ENCODE measurements around the gene WWOX. TPM values are rescaled to one million over a fixed set of nuclear protein-coding genes. Genes with fewer than 3 reads are reported as not detected.

The WWOX gene
- total and polyA plus RNA-seq, 2 donors: 15.4 to 23.9 TPM

- H3K4me3 ChIP-seq (ENCODE audit: low read length in 2 of 2): no peak overlapping the region
- H3K36me3 ChIP-seq (ENCODE audit: control insufficient read depth in 2 of 2, insufficient read depth in 2 of 2, low read length in 1 of 2): no peaks in the 10 kb centered on the region
- DNase-seq (ENCODE audit: low read depth in 6 of 9, low spot score in 9 of 9): no peak
- no peak overlapping the region for H3K27ac ChIP-seq (ENCODE audit: low read depth in 1 of 2, low read length in 1 of 2)
- H3K27me3 ChIP-seq (ENCODE audit: control insufficient read depth in 2 of 2, insufficient read depth in 1 of 2, low read length in 1 of 2): no peaks in the 10 kb centered on the region
- peaks cover 0 to 2% of the 10 kb centered on the region in 2 donors for H3K9me3 ChIP-seq (ENCODE audit: control insufficient read depth in 2 of 2, insufficient read depth in 1 of 2, low read length in 1 of 2)
- 97% methylated on average over 4 of the region's 4 CpGs for WGBS
- H3K4me1 ChIP-seq (ENCODE audit: control insufficient read depth in 2 of 2, insufficient read depth in 2 of 2, low read length in 2 of 2): no peaks in the 10 kb centered on the region
These were observed 926.7 kb downstream of the WWOX start for GRCh38 chr16:79026117-79026516.

GRCh38 chr16:79036541-79036940, 937.1 kb downstream of the WWOX start:
- H3K4me3 ChIP-seq (ENCODE audit: low read length in 2 of 2): no peak overlapping the region
- H3K27me3 ChIP-seq (ENCODE audit: control insufficient read depth in 2 of 2, insufficient read depth in 1 of 2, low read length in 1 of 2): no peaks in the 10 kb centered on the region
- no peak overlapping the region for H3K27ac ChIP-seq (ENCODE audit: low read depth in 1 of 2, low read length in 1 of 2)
- no peaks in the 10 kb centered on the region for H3K4me1 ChIP-seq (ENCODE audit: control insufficient read depth in 2 of 2, insufficient read depth in 2 of 2, low read length in 2 of 2)
- no peak for DNase-seq (ENCODE audit: low read depth in 6 of 9, low spot score in 9 of 9)
- no peaks in the 10 kb centered on the region for H3K36me3 ChIP-seq (ENCODE audit: control insufficient read depth in 2 of 2, insufficient read depth in 2 of 2, low read length in 1 of 2)
- 98% methylated on average over 4 of the region's 4 CpGs for WGBS
- no peaks in the 10 kb centered on the region for H3K9me3 ChIP-seq (ENCODE audit: control insufficient read depth in 2 of 2, insufficient read depth in 1 of 2, low read length in 1 of 2)

GRCh38 chr16:79037521-79038373, 938.3 kb downstream of the WWOX start:
- H3K27me3 ChIP-seq (ENCODE audit: control insufficient read depth in 2 of 2, insufficient read depth in 1 of 2, low read length in 1 of 2): no peaks in the 10 kb centered on the region
- 95% methylated on average over 10 of the region's 10 CpGs for WGBS
- no peaks in the 10 kb centered on the region for H3K4me1 ChIP-seq (ENCODE audit: control insufficient read depth in 2 of 2, insufficient read depth in 2 of 2, low read length in 2 of 2)
- no peaks in the 10 kb centered on the region for H3K9me3 ChIP-seq (ENCODE audit: control insufficient read depth in 2 of 2, insufficient read depth in 1 of 2, low read length in 1 of 2)
- H3K36me3 ChIP-seq (ENCODE audit: control insufficient read depth in 2 of 2, insufficient read depth in 2 of 2, low read length in 1 of 2): no peaks in the 10 kb centered on the region
- DNase-seq (ENCODE audit: low read depth in 6 of 9, low spot score in 9 of 9): no peak
- no peak overlapping the region for H3K4me3 ChIP-seq (ENCODE audit: low read length in 2 of 2)
- H3K27ac ChIP-seq (ENCODE audit: low read depth in 1 of 2, low read length in 1 of 2): no peak overlapping the region

GRCh38 chr16:79041206-79041605, 941.8 kb downstream of the WWOX start:
- Histone ChIP-seq H3K4me1 (ENCODE audit: control insufficient read depth in 2 of 2, insufficient read depth in 2 of 2, low read length in 2 of 2) (peaks cover 3 to 7% of the 10 kb centered on the region in 2 donors), H3K27me3 (ENCODE audit: control insufficient read depth in 2 of 2, insufficient read depth in 1 of 2, low read length in 1 of 2) (no peaks in the 10 kb centered on the region), H3K9me3 (ENCODE audit: control insufficient read depth in 2 of 2, insufficient read depth in 1 of 2, low read length in 1 of 2) (no peaks in the 10 kb centered on the region), H3K36me3 (ENCODE audit: control insufficient read depth in 2 of 2, insufficient read depth in 2 of 2, low read length in 1 of 2) (no peaks in the 10 kb centered on the region), H3K4me3 (ENCODE audit: low read length in 2 of 2) (no peak overlapping the region), H3K27ac (ENCODE audit: low read depth in 1 of 2, low read length in 1 of 2) (no peak overlapping the region)
- DNase-seq (ENCODE audit: low read depth in 6 of 9, low spot score in 9 of 9): no peak
- WGBS: 99% methylated on average over 8 of the region's 8 CpGs

- Histone ChIP-seq H3K9me3 (ENCODE audit: control insufficient read depth in 2 of 2, insufficient read depth in 1 of 2, low read length in 1 of 2) (no peaks in the 10 kb centered on the region), H3K4me1 (ENCODE audit: control insufficient read depth in 2 of 2, insufficient read depth in 2 of 2, low read length in 2 of 2) (peaks cover 3 to 8% of the 10 kb centered on the region in 2 donors), H3K4me3 (ENCODE audit: low read length in 2 of 2) (no peak overlapping the region), H3K27me3 (ENCODE audit: control insufficient read depth in 2 of 2, insufficient read depth in 1 of 2, low read length in 1 of 2) (no peaks in the 10 kb centered on the region), H3K36me3 (ENCODE audit: control insufficient read depth in 2 of 2, insufficient read depth in 2 of 2, low read length in 1 of 2) (no peaks in the 10 kb centered on the region), H3K27ac (ENCODE audit: low read depth in 1 of 2, low read length in 1 of 2) (no peak overlapping the region)
- WGBS: 92% methylated on average over 2 of the region's 2 CpGs
- DNase-seq (ENCODE audit: low read depth in 6 of 9, low spot score in 9 of 9): no peak
These were observed 942.7 kb downstream of the WWOX start for GRCh38 chr16:79042141-79042540.

GRCh38 chr16:79042886-79043285, 943.4 kb downstream of the WWOX start:
- Histone ChIP-seq H3K27ac (ENCODE audit: low read depth in 1 of 2, low read length in 1 of 2) (no peak overlapping the region), H3K36me3 (ENCODE audit: control insufficient read depth in 2 of 2, insufficient read depth in 2 of 2, low read length in 1 of 2) (no peaks in the 10 kb centered on the region), H3K27me3 (ENCODE audit: control insufficient read depth in 2 of 2, insufficient read depth in 1 of 2, low read length in 1 of 2) (no peaks in the 10 kb centered on the region), H3K4me1 (ENCODE audit: control insufficient read depth in 2 of 2, insufficient read depth in 2 of 2, low read length in 2 of 2) (peaks cover 3 to 10% of the 10 kb centered on the region in 2 donors), H3K4me3 (ENCODE audit: low read length in 2 of 2) (no peak overlapping the region), H3K9me3 (ENCODE audit: control insufficient read depth in 2 of 2, insufficient read depth in 1 of 2, low read length in 1 of 2) (no peaks in the 10 kb centered on the region)
- 22% methylated on average over 3 of the region's 3 CpGs for WGBS
- DNase-seq (ENCODE audit: low read depth in 6 of 9, low spot score in 9 of 9): peak in 5 of 9 donors; percentile 19 to 64 (median 31)

GRCh38 chr16:79045191-79045590, 945.7 kb downstream of the WWOX start:
- 99% methylated on average over 2 of the region's 2 CpGs for WGBS
- Histone ChIP-seq H3K4me3 (ENCODE audit: low read length in 2 of 2) (no peak overlapping the region), H3K27ac (ENCODE audit: low read depth in 1 of 2, low read length in 1 of 2) (no peak overlapping the region), H3K9me3 (ENCODE audit: control insufficient read depth in 2 of 2, insufficient read depth in 1 of 2, low read length in 1 of 2) (no peaks in the 10 kb centered on the region), H3K27me3 (ENCODE audit: control insufficient read depth in 2 of 2, insufficient read depth in 1 of 2, low read length in 1 of 2) (no peaks in the 10 kb centered on the region), H3K4me1 (ENCODE audit: control insufficient read depth in 2 of 2, insufficient read depth in 2 of 2, low read length in 2 of 2) (peaks cover 3 to 13% of the 10 kb centered on the region in 2 donors), H3K36me3 (ENCODE audit: control insufficient read depth in 2 of 2, insufficient read depth in 2 of 2, low read length in 1 of 2) (no peaks in the 10 kb centered on the region)
- no peak for DNase-seq (ENCODE audit: low read depth in 6 of 9, low spot score in 9 of 9)

GRCh38 chr16:79047337-79047736, 947.9 kb downstream of the WWOX start:
- Histone ChIP-seq H3K4me3 (ENCODE audit: low read length in 2 of 2) (no peak overlapping the region), H3K4me1 (ENCODE audit: control insufficient read depth in 2 of 2, insufficient read depth in 2 of 2, low read length in 2 of 2) (peaks cover 3 to 15% of the 10 kb centered on the region in 2 donors), H3K36me3 (ENCODE audit: control insufficient read depth in 2 of 2, insufficient read depth in 2 of 2, low read length in 1 of 2) (no peaks in the 10 kb centered on the region), H3K27ac (ENCODE audit: low read depth in 1 of 2, low read length in 1 of 2) (no peak overlapping the region), H3K9me3 (ENCODE audit: control insufficient read depth in 2 of 2, insufficient read depth in 1 of 2, low read length in 1 of 2) (no peaks in the 10 kb centered on the region), H3K27me3 (ENCODE audit: control insufficient read depth in 2 of 2, insufficient read depth in 1 of 2, low read length in 1 of 2) (no peaks in the 10 kb centered on the region)
- DNase-seq (ENCODE audit: low read depth in 6 of 9, low spot score in 9 of 9): peak in 3 of 9 donors; percentile 29 to 51 (median 38)
- WGBS: 63% methylated on average over 3 of the region's 3 CpGs

GRCh38 chr16:79049040-79049439, 949.6 kb downstream of the WWOX start:
- no peaks in the 10 kb centered on the region for H3K27me3 ChIP-seq (ENCODE audit: control insufficient read depth in 2 of 2, insufficient read depth in 1 of 2, low read length in 1 of 2)
- H3K27ac ChIP-seq (ENCODE audit: low read depth in 1 of 2, low read length in 1 of 2): no peak overlapping the region
- H3K9me3 ChIP-seq (ENCODE audit: control insufficient read depth in 2 of 2, insufficient read depth in 1 of 2, low read length in 1 of 2): no peaks in the 10 kb centered on the region
- no peak overlapping the region for H3K4me3 ChIP-seq (ENCODE audit: low read length in 2 of 2)
- WGBS: 98% methylated on average over 6 of the region's 6 CpGs
- H3K4me1 ChIP-seq (ENCODE audit: control insufficient read depth in 2 of 2, insufficient read depth in 2 of 2, low read length in 2 of 2): peaks cover 0 to 8% of the 10 kb centered on the region in 2 donors
- no peak for DNase-seq (ENCODE audit: low read depth in 6 of 9, low spot score in 9 of 9)
- no peaks in the 10 kb centered on the region for H3K36me3 ChIP-seq (ENCODE audit: control insufficient read depth in 2 of 2, insufficient read depth in 2 of 2, low read length in 1 of 2)
